OCI-LY3 (cell line): ENCODE data around the gene PLSCR4.
"Not testable (repeated sequence)": the region's sequence is repeated elsewhere in the genome, so short reads cannot be mapped to it uniquely, and the experiment has no call there.

Experiments
- H2AFZ ChIP-seq: fragments of 200-600, 300-600 bp; shearing (Covaris generic); 2 replicates; pipeline ENCODE4 v1.6.0; 2014; ENCODE audit warnings: antibody characterized with exemption, low read depth, low read length
- H3K27ac ChIP-seq: fragments of 200-600, 300-600 bp; sonication (generic); 2 replicates; pipeline ENCODE4 v1.5.1; 2014; ENCODE audit warnings: mild to moderate bottlenecking, low read length, moderate library complexity, mixed read lengths
- H3K27me3 ChIP-seq: fragments of 200-600, 300-600 bp; sonication (generic); 2 replicates; pipeline ENCODE4 v1.6.1; 2014; ENCODE audit warnings: low read depth, low read length, mixed read lengths
- H3K36me3 ChIP-seq: fragments of 200-600, 300-600 bp; sonication (generic); replicated peaks from 2 replicates; pipeline ENCODE3; 2014; ENCODE audit warnings: low read depth, low read length, mixed read lengths
- H3K4me1 ChIP-seq: fragments of 300-600, 200-600 bp; sonication (generic); 2 replicates; pipeline ENCODE4 v1.6.1; 2014; ENCODE audit warnings: low read length, mixed read lengths
- H3K4me2 ChIP-seq: fragments of 200-600, 300-600 bp; sonication (generic); 2 replicates; pipeline ENCODE4 v1.6.1; 2014; ENCODE audit warnings: low read length, mixed read lengths
- H3K4me3 ChIP-seq: fragments of 300-600, 200-600 bp; sonication (generic); 2 replicates; pipeline ENCODE4 v1.5.1; 2014; ENCODE audit warnings: antibody characterized with exemption, mild to moderate bottlenecking, low read length, moderate library complexity
- H3K79me2 ChIP-seq: fragments of 300-600, 200-600 bp; shearing (Covaris generic); 2 replicates; pipeline ENCODE4 v1.6.1; 2014; ENCODE audit warnings: mild to moderate bottlenecking, low read length, mixed read lengths
- H3K9ac ChIP-seq: fragments of 300-600, 200-600 bp; shearing (Covaris generic); 2 replicates; pipeline ENCODE4 v1.6.0; 2014; ENCODE audit warnings: mild to moderate bottlenecking, low read length, moderate library complexity
- H3K9me3 ChIP-seq: fragments of 200-600, 300-600 bp; shearing (Covaris generic); 2 replicates; pipeline ENCODE4 v1.6.1; 2014; ENCODE audit warnings: low read length, mixed read lengths; ENCODE audit not compliant: insufficient read depth
- H4K20me1 ChIP-seq: fragments of 200-600, 300-600 bp; sonication (generic); 2 replicates; pipeline ENCODE4 v1.6.1; 2016; ENCODE audit warnings: low read length, mixed read lengths; ENCODE audit not compliant: insufficient read depth
- CTCF ChIP-seq: fragments of 200-600, 300-600 bp; sonication (generic); IDR thresholded peaks from 2 replicates; pipeline ENCODE4 v1.5.1; 2014; ENCODE audit warnings: antibody characterized with exemption, low read length, low read depth
- EZH2phosphoT487 ChIP-seq: fragments of 200-600 bp; shearing (Covaris generic); IDR thresholded peaks from 2 replicates; pipeline ENCODE4 v1.6.1; 2018; ENCODE audit warnings: antibody characterized with exemption, mixed run types, low read depth

PLSCR4 gene

GRCh38 chr3:146250449-146251382 lies at the start of gene PLSCR4:
TSS of gene PLSCR4 (minus strand) at chr3:146251105. CDS start at chr3:146222071, 29,034 bp downstream.
- Histone ChIP-seq H3K9ac (no peak within 1 kb of the TSS), H3K79me2 (no peaks in the 10 kb centered on the region), H3K9me3 (no peaks in the 10 kb centered on the region), H3K4me3 (no peak within 1 kb of the TSS), H3K27ac (no peak within 1 kb of the TSS), H2AFZ (no peak within 1 kb of the TSS), H3K4me2 (no peak within 1 kb of the TSS), H4K20me1 (no peaks in the 10 kb centered on the region), H3K4me1 (peaks cover 3% of the 10 kb centered on the region), H3K27me3 (no peaks in the 10 kb centered on the region), H3K36me3 (no peaks in the 10 kb centered on the region)
- no peak for TF ChIP-seq CTCF

- H3K4me3 ChIP-seq, result not testable (repeated sequence)
Measured at GRCh38 chr3:146293401-146293800, 42.5 kb upstream of the PLSCR4 start.

GRCh38 chr3:146283781-146284445 lies 33.0 kb upstream of the PLSCR4 start:
- Histone ChIP-seq H3K9me3 (no peaks in the 10 kb centered on the region), H3K4me1 (no peaks in the 10 kb centered on the region), H3K9ac (no peak overlapping the region), H3K27ac (no peak overlapping the region), H4K20me1 (no peaks in the 10 kb centered on the region), H3K36me3 (no peaks in the 10 kb centered on the region), H2AFZ (no peak overlapping the region), H3K4me3 (no peak overlapping the region), H3K4me2 (no peak overlapping the region), H3K79me2 (no peaks in the 10 kb centered on the region), H3K27me3 (no peaks in the 10 kb centered on the region)
- TF ChIP-seq CTCF (no peak), EZH2phosphoT487 (no peak)

More at GRCh38 chr3:146293401-146293800, 42.5 kb upstream of the PLSCR4 start:
- not testable (repeated sequence) for H3K27me3 ChIP-seq, H3K36me3 ChIP-seq, H2AFZ ChIP-seq, H4K20me1 ChIP-seq, H3K9me3 ChIP-seq, H3K27ac ChIP-seq, H3K4me1 ChIP-seq, H3K4me2 ChIP-seq, H3K9ac ChIP-seq, H3K79me2 ChIP-seq

GRCh38 chr3:146280864-146281263 lies 30.0 kb upstream of the PLSCR4 start:
- Histone ChIP-seq H3K9me3 (no peaks in the 10 kb centered on the region), H4K20me1 (no peaks in the 10 kb centered on the region), H3K27me3 (no peaks in the 10 kb centered on the region), H3K4me1 (no peaks in the 10 kb centered on the region), H2AFZ (no peak overlapping the region), H3K4me2 (no peak overlapping the region), H3K27ac (no peak overlapping the region), H3K9ac (no peak overlapping the region), H3K79me2 (no peaks in the 10 kb centered on the region), H3K36me3 (no peaks in the 10 kb centered on the region), H3K4me3 (no peak overlapping the region)
- TF ChIP-seq CTCF (no peak), EZH2phosphoT487 (no peak)
